ENCODE data around the gene SLC6A12. TPM values are rescaled to one million over a fixed set of nuclear protein-coding genes. Genes with fewer than 3 reads are reported as not detected.

Gene SLC6A12
- polyA plus RNA-seq, 1 donor from 2014 or later = 0.15 TPM

DNA sequence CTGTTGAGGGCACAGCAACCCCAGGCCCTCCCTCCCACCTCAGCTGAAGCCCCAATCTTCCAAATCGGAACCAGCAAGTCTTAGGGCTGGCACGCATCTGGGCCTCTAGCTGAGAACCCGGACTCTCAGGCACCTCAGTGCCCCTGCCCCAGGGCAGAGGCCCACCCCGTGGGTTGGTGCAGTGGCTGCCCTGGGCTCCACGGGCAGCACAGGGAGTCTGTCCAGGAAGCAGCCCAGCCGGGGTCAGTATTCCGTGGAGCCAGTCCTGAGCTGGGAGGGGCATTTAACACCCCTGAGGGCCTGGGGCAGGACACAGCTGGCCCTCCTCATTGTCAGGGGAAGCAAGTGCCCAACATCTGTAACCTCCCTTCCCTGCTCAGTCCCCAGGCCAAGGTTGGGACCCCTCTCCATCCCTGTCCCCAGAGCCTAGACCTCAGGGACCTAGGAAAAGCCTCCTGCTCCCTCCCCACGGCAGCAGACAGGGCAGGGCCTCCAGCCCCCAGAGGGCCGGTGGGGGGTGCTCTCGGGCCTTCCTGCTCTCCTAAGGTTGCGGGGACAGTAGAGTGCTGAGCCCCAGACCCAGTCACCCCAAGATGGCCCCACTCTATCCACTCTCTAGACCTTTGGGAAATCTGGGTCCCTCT lies 36.5 kb downstream of the SLC6A12 start:
- H3K4me2 ChIP-seq (ENCODE audit: low read length) = no peak overlapping the region

DNA sequence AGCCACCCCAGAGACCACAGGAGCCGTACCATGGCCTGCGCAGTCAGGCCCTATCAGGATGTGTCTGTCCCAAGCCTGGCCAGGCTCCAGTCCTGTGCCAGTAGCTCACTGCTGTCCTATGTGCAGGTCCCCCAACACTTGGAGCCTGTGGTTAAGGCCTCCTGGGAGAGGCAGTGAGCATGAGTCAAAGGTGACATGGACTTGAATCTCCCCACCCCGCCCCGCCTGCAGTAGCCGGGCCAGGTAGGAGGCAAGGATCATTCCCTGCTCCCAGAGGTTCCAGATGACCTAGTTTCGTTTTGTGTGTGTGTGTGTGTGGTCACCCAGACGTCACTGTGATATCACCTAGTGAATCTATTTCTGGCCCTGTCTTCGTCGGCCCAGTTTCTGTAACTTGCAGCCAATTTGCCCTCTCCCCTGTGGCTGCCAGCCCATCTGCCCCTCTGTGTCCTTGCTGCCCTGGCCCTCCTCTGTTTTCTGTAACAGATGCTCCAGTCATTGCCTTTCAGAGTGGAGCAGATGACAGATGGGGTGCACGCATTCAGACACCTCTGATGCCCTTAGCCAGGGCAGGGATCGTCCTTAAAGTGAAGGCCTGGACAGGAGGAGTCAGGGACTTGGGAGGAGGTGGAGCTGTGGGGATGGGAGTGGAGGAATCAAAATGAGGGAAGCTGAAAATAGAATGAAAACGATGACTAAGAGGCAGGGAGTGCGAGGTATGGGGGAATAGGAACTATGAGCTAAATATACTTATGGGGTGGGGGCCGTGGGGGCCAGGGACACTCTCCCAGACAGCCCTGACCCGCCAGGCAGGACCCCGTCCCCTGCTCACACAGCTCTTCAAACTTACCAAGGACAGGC lies 37.4 kb downstream of the SLC6A12 start:
- Histone ChIP-seq H2AFZ (ENCODE audit: low read depth, low read length) (no peak overlapping the region), H3K4me2 (ENCODE audit: low read length) (no peak overlapping the region), H3K27me3 (ENCODE audit: insufficient read depth, low read depth, low read length) (no peaks in the 10 kb centered on the region), H3K9ac (ENCODE audit: low read length) (no peak overlapping the region), H3K9me3 (ENCODE audit: low read length) (no peaks in the 10 kb centered on the region), H3K4me3 (ENCODE audit: low read length) (no peak overlapping the region), H4K20me1 (ENCODE audit: insufficient read depth) (no peaks in the 10 kb centered on the region), H3F3A (ENCODE audit: insufficient read depth, low read length, poor library complexity, severe bottlenecking) (no peaks in the 10 kb centered on the region), H3K9me2 (ENCODE audit: insufficient read depth, low read length) (no peaks in the 10 kb centered on the region), H3K36me3 (ENCODE audit: insufficient read depth, low read length) (no peaks in the 10 kb centered on the region), H3K27ac (ENCODE audit: low read length) (no peak overlapping the region), H3K79me2 (replicated peaks; ENCODE audit: insufficient read depth, low read length) (no peaks in the 10 kb centered on the region)
- TF ChIP-seq EP300 (conservative IDR thresholded peaks at IDR 0.05; ENCODE audit: poor library complexity, severe bottlenecking) = no peak
- no peak for TF ChIP-seq POLR2AphosphoS5 (IDR thresholded peaks at IDR 0.05)
- TF ChIP-seq RAD21 (conservative IDR thresholded peaks at IDR 0.05) = no peak
- TF ChIP-seq MXI1 (conservative IDR thresholded peaks at IDR 0.05; ENCODE audit: poor library complexity, severe bottlenecking) = no peak
- no peak for TF ChIP-seq TAF1 (IDR thresholded peaks at IDR 0.05; ENCODE audit: low read depth)
- no peak for TF ChIP-seq EZH2 (IDR thresholded peaks at IDR 0.05; ENCODE audit: borderline replicate concordance, insufficient read depth, low read length, poor library complexity, severe bottlenecking)

More for the DNA sequence above, 36.5 kb downstream of the SLC6A12 start:
- no peak overlapping the region for H2AFZ ChIP-seq (ENCODE audit: low read depth, low read length)
- no peaks in the 10 kb centered on the region for H3K9me2 ChIP-seq (ENCODE audit: insufficient read depth, low read length)
- H3K9ac ChIP-seq (ENCODE audit: low read length) = no peak overlapping the region
- TF ChIP-seq, protein P1, sequence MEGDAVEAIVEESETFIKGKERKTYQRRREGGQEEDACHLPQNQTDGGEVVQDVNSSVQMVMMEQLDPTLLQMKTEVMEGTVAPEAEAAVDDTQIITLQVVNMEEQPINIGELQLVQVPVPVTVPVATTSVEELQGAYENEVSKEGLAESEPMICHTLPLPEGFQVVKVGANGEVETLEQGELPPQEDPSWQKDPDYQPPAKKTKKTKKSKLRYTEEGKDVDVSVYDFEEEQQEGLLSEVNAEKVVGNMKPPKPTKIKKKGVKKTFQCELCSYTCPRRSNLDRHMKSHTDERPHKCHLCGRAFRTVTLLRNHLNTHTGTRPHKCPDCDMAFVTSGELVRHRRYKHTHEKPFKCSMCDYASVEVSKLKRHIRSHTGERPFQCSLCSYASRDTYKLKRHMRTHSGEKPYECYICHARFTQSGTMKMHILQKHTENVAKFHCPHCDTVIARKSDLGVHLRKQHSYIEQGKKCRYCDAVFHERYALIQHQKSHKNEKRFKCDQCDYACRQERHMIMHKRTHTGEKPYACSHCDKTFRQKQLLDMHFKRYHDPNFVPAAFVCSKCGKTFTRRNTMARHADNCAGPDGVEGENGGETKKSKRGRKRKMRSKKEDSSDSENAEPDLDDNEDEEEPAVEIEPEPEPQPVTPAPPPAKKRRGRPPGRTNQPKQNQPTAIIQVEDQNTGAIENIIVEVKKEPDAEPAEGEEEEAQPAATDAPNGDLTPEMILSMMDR (IDR thresholded peaks at IDR 0.05; ENCODE audit: poor library complexity, severe bottlenecking) = no peak
- TF ChIP-seq EP300 (conservative IDR thresholded peaks at IDR 0.05; ENCODE audit: poor library complexity, severe bottlenecking) (no peak), MXI1 (conservative IDR thresholded peaks at IDR 0.05; ENCODE audit: poor library complexity, severe bottlenecking) (no peak), RAD21 (conservative IDR thresholded peaks at IDR 0.05) (no peak), EZH2 (IDR thresholded peaks at IDR 0.05; ENCODE audit: borderline replicate concordance, insufficient read depth, low read length, poor library complexity, severe bottlenecking) (no peak), TAF1 (IDR thresholded peaks at IDR 0.05; ENCODE audit: low read depth) (no peak), SMC3 (conservative IDR thresholded peaks at IDR 0.05; ENCODE audit: poor library complexity) (no peak), POLR2AphosphoS5 (IDR thresholded peaks at IDR 0.05) (no peak)
- TF ChIP-seq, protein P2, sequence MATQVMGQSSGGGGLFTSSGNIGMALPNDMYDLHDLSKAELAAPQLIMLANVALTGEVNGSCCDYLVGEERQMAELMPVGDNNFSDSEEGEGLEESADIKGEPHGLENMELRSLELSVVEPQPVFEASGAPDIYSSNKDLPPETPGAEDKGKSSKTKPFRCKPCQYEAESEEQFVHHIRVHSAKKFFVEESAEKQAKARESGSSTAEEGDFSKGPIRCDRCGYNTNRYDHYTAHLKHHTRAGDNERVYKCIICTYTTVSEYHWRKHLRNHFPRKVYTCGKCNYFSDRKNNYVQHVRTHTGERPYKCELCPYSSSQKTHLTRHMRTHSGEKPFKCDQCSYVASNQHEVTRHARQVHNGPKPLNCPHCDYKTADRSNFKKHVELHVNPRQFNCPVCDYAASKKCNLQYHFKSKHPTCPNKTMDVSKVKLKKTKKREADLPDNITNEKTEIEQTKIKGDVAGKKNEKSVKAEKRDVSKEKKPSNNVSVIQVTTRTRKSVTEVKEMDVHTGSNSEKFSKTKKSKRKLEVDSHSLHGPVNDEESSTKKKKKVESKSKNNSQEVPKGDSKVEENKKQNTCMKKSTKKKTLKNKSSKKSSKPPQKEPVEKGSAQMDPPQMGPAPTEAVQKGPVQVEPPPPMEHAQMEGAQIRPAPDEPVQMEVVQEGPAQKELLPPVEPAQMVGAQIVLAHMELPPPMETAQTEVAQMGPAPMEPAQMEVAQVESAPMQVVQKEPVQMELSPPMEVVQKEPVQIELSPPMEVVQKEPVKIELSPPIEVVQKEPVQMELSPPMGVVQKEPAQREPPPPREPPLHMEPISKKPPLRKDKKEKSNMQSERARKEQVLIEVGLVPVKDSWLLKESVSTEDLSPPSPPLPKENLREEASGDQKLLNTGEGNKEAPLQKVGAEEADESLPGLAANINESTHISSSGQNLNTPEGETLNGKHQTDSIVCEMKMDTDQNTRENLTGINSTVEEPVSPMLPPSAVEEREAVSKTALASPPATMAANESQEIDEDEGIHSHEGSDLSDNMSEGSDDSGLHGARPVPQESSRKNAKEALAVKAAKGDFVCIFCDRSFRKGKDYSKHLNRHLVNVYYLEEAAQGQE (IDR thresholded peaks at IDR 0.05; ENCODE audit: borderline replicate concordance) = no peak
- H3K9me3 ChIP-seq (ENCODE audit: low read length) = no peaks in the 10 kb centered on the region
- H3F3A ChIP-seq (ENCODE audit: insufficient read depth, low read length, poor library complexity, severe bottlenecking) = no peaks in the 10 kb centered on the region
- no peak overlapping the region for H3K4me3 ChIP-seq (ENCODE audit: low read length)
- no peaks in the 10 kb centered on the region for H3K27me3 ChIP-seq (ENCODE audit: insufficient read depth, low read depth, low read length)
- no peaks in the 10 kb centered on the region for H3K79me2 ChIP-seq (replicated peaks; ENCODE audit: insufficient read depth, low read length)
- H3K36me3 ChIP-seq (ENCODE audit: insufficient read depth, low read length) = no peaks in the 10 kb centered on the region
- no peaks in the 10 kb centered on the region for H4K20me1 ChIP-seq (ENCODE audit: insufficient read depth)
- H3K27ac ChIP-seq (ENCODE audit: low read length) = no peak overlapping the region
